SKM-1 (cell line): ENCODE results near the gene FUBP1.
"Not testable (repeated sequence)": the region's sequence is repeated elsewhere in the genome, so short reads cannot be mapped to it uniquely, and the experiment has no call there.

Source experiments
- DNase-seq: peaks from one replicate; lab custom pipeline; 2025; ENCODE audit not compliant: unreplicated experiment; lab: John Stamatoyannopoulos, UW

Gene FUBP1

DNA sequence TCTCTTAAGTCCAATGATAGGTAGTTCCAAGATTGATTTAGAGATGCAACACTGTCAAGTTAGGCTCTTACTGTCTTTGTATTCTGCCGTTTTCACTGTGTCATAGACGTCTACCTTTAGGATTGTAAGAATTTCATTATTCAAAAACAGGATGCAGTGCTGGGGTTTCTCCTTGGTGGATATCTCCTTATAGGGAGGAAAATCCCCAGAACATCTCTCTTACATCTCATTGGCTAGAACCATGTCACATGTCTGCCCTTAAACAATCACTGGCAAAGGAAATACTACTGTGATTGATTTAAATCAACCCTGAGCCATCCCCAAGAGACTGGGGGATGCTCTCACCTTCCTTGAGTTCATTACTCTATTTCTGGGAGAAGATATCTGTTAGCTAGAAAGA is 10.9 kb upstream of the FUBP1 start:
- DNase-seq: no peak

DNA sequence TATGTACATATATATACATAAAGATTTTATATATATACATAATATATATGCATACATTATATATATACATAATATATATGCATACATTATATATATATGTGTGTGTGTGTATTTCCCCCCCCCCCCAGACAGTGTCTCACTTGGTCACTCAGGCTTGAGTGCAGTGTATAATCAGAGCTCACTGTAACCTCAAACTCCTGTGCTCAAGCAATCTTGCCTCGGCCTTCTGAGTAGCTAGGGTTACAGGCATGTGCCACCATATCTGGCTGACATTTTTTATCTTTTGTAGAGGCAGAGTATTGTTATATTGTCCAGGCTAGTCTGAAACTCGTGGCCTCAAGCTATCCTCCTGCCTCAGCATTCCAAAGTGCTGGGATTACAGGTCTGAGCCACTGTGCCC is 9.0 kb upstream of the FUBP1 start:
- DNase-seq: no peak

DNA sequence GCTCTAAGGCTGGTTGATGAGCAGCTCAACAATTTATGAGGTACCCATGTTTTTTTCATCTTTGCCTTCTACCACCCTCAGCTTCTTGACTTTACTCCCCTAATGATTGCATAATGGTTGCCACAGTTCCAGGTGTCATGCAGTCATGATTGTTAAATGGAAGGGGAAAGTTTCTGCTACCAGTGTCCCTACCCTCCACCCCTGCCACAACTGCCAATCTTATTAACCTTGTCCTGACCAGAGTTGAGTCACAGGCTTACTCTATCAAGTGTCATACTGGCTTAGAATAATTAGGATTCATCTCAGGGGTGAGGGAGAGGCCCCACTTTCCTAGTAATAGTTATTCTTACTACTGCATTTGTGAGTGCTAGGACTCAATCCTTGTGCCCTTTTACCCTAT is 7.9 kb upstream of the FUBP1 start:
- no peak for DNase-seq

GRCh38 chr1:77984629-77985028 is 5.8 kb upstream of the FUBP1 start:
- no peak for DNase-seq

GRCh38 chr1:77983997-77984355 is 5.1 kb upstream of the FUBP1 start:
- DNase-seq: no peak

GRCh38 chr1:77983352-77983996 is 4.6 kb upstream of the FUBP1 start:
- not testable (repeated sequence) for DNase-seq

DNA sequence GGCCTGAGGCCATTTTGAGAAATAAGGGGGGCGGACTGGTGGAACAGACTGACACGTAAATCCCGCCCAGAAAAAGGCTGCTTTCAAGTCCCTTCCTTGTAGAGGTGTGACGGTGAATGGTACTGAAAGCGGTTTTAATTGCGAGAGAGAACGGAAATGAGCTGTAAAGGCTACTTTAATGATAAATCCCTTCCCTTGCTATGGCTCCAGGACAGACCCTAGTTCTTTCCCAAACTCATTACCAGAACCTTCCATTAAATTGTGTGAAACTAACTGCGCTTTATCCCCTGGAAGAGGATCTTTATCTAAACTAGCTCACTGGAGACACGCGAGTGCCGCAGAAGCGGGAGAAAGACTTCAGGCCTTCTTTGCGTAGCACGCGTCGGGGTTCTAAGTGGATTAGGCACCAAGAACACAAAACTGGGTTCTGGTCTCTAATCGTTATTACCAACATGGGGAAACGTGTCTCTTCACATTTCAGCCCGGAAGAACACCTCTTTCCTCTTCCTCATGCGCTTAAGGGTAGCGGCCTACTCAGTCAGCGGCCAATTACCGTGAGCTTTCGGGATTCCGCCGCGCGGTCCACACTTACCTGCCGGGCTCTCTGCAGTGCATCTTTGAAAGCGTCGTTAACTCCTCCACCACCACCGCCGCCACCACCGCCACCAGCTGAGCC is 441 bp downstream of the FUBP1 start:
- DNase-seq: peak; percentile 59

GRCh38 chr1:77977989-77978292 is 931 bp downstream of the FUBP1 start:
- DNase-seq: no peak

DNA sequence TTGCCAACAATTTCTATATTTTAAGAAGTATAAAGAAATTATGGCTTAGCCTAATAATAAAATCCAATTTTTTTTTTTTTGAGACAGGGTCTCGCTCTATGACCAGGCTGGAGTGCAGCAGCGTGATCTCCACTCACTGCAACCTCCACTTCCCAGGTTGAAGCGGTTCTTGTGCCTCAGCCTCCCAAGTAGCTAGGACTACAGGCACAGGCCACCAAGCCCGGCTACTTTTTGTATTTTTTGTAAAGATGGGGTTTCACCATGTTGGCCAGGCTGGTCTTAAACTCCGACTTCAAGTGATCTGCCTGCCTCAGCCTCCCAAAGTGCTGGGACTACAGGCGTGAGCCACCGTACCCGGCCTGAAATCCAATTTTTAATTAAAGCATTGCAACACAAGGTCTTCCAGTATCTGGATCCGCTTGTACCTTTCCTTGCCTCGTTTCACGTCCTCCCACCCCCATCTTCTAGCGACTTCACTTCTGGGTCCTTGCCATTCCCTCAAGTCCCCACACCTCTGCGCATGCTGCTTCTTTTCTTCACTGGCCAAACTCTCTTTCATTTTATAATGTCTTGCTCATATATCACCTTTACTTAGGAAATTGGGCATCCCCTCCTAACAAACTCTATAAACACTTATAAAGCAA is 2.3 kb downstream of the FUBP1 start:
- DNase-seq: no peak

GRCh38 chr1:77975907-77976306 is 3.0 kb downstream of the FUBP1 start:
- no peak for DNase-seq

GRCh38 chr1:77975386-77975785 is 3.5 kb downstream of the FUBP1 start:
- DNase-seq: no peak

GRCh38 chr1:77972080-77972479 is 6.8 kb downstream of the FUBP1 start:
- DNase-seq: no peak

GRCh38 chr1:77970192-77970591 is 8.7 kb downstream of the FUBP1 start:
- DNase-seq: no peak

DNA sequence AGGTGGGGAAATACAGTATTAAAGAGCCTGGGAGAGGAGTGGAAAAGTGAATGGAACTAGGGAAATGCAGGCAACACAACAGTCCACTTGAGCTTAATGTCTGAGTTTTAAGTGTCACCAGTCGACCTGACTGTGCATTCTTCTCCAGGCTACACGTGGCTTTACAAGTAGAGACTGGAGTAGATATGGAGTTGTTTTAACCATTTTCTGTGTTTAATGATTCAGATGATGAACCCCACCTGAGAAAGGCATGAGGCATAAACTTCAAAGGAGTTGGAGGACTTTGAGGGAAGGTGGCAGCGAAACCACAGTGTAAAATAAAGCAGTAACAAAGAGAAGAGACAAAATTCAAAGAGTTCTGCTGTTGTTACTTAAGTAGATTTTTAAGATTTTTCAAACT is 12.6 kb downstream of the FUBP1 start:
- no peak for DNase-seq

DNA sequence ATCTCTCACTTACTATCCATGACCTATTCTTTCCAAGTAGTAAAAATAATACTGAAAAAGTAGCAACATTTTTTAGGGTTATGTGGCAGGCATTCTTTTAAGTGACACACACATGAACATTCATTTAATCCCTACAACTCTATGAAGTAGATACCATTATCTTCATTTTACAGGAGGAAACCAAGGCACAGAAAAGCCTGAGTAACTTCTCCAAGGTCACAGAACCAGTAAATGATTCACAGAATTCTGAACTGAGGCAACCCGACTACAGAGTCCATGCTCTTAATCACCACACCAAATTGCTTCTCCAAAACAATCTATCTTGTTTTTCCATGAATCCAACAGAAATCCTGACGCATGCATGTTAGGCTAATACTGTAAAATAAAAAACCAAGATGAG is 17.5 kb downstream of the FUBP1 start:
- DNase-seq: no peak

- DNase-seq: no peak
These were observed 20.0 kb downstream of the FUBP1 start for GRCh38 chr1:77958850-77959249.

DNA sequence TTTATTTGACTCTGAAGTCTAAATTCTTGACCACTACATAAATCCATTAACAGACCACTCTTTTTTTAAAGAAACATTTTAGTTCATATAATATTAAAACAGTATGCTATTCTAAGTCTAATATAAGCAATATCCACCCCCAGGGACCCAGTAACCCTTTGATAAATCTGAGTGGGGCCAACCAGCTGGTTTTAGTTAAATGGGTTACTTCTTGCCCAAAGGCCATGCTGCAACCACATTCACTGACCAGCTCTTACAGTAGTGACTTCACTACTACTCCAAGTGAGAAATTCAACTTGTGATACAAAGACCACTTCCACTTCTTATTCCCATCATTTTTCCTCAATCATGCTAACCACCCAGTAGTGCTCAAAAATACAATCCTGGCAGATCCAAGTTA is 20.5 kb downstream of the FUBP1 start:
- no peak for DNase-seq

GRCh38 chr1:77956464-77956863 is 22.4 kb downstream of the FUBP1 start:
- no peak for DNase-seq

- DNase-seq: no peak
These were observed 23.2 kb downstream of the FUBP1 start for GRCh38 chr1:77955709-77956108.

- DNase-seq: no peak
These were observed 24.4 kb downstream of the FUBP1 start for GRCh38 chr1:77954521-77954920.

- no peak for DNase-seq
These were observed 25.0 kb downstream of the FUBP1 start for GRCh38 chr1:77953907-77954306.

DNA sequence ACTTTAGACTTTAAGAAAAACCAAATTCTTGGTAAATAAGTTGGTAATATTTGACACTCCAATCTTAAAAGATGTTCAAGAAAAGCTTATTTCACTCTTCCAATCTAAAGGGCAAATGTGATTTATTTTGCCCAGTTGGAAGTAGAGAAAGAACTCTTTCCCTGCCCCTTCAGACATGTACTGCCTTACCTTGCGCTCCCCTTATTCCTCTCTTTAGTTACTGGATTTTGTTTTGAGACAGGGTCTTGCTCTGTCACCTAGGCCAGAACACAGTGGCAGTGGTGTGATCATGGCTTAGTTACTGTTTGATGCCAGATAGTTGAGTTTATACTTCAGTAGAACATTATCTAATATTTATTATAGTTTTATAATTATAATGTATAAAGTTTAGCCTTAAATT is 27.5 kb downstream of the FUBP1 start:
- no peak for DNase-seq

DNA sequence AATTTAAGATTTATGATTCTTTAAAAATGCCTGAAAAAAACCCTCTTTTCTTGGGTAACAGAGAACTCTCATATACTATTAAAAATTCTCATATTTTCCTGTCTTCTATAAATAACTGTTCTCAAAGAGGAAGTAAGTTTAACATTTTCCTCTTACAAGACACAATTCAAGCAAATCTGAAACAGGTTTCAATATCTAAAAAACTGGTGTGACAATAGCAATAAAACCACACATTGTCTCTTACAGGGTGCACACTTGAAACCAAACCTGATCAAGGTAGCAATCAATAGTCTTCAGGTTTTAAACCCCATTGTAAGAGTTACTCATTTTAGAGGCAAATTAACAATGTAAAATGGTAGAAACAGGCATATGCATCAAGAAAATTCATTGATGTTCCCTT is 28.0 kb downstream of the FUBP1 start:
- DNase-seq: no peak
